HepG2 (cell line): ENCODE results near the gene CLIC3.

Source experiments
- ARNT2 ChIP-seq: sonication (generic); formaldehyde crosslinking; IDR thresholded peaks from 2 replicates; pipeline ENCODE4 v1.8.0; 2022; ENCODE audit warnings: mild to moderate bottlenecking, low read depth, missing genetic modification reagents, moderate library complexity
- CAMTA2 ChIP-seq: sonication (generic); formaldehyde crosslinking; IDR thresholded peaks from 2 replicates; pipeline ENCODE4 v1.4.0; 2020; ENCODE audit warnings: mild to moderate bottlenecking, missing genetic modification reagents, borderline replicate concordance
- ISX ChIP-seq: sonication (generic); formaldehyde crosslinking; conservative IDR thresholded peaks from 2 replicates; pipeline ENCODE4 v1.5.0; 2020; ENCODE audit warnings: missing genetic modification reagents
- KAT7 ChIP-seq: IDR thresholded peaks from 2 replicates; pipeline ENCODE4 v1.6.1; 2018; ENCODE audit warnings: borderline replicate concordance, missing compliant biosample characterization
- RERE ChIP-seq: IDR thresholded peaks from 2 replicates; pipeline ENCODE4 v1.6.1; 2016; ENCODE audit warnings: low read depth, missing genetic modification reagents, missing compliant biosample characterization
- RNF2 ChIP-seq: fragments of 450-650 bp; conservative IDR thresholded peaks from 2 replicates; pipeline ENCODE4 v1.6.1; 2016; ENCODE audit warnings: low read depth
- ZFP37 ChIP-seq: sonication (generic); formaldehyde crosslinking; IDR thresholded peaks from 2 replicates; pipeline ENCODE4 v1.4.0; 2020; ENCODE audit warnings: missing genetic modification reagents, borderline replicate concordance
- ZNF264 ChIP-seq: sonication (generic); formaldehyde crosslinking; IDR thresholded peaks from 2 replicates; pipeline ENCODE4 v1.4.0; 2020; ENCODE audit warnings: missing genetic modification reagents
- ZNF274 ChIP-seq: sonication (generic); formaldehyde crosslinking; IDR thresholded peaks from 2 replicates; pipeline ENCODE4 v1.5.1; 2020; ENCODE audit warnings: mild to moderate bottlenecking, missing genetic modification reagents
- ZSCAN29 ChIP-seq: sonication (generic); formaldehyde crosslinking; conservative IDR thresholded peaks from 2 replicates; pipeline ENCODE4 v1.4.0; 2020; ENCODE audit warnings: mild to moderate bottlenecking, missing genetic modification reagents
- TF ChIP-seq, protein P1 (sequence below): sonication (generic); formaldehyde crosslinking; IDR thresholded peaks from 2 replicates; pipeline ENCODE4 v1.5.0; 2020; ENCODE audit warnings: mild to moderate bottlenecking, missing genetic modification reagents, moderate library complexity

DNA sequence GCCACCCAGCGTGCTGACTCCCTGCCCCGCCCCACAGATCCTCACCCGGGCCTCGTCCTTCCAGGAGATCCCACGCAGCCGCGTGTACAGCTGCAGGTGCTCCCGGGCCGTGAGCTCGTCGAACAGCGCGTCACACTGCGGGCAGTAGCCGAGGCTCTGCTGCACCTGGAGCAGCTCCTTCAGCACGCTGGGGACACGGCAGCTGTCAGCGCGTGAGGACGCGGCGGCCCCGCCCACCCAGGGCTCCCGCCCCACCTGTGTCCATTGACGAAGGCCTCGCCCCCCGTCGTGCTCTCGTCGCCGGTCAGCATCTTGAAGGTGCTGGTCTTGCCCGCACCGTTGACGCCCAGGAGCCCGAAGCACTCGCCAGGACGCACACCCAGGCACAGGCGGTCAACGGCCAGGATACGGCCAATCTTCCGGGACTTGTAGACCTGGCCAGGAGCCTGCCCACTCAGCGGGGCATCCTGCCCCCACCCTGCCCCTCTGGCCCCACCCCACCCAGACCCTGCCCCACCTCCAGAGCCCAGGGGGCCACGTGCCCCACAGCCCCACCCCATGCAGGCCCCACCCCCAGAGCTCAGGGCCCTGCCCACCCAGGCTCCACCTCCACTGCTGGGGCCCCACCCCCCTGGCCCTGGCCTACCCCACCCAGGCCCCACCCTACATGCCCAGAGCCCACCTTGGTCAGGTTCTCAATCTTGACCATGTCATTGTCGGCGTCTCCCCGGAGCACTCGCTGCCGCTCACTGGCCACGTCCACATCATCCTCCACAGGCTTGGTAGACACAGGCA is 13.8 kb upstream of the CLIC3 start:
- TF ChIP-seq ZSCAN29 (no peak), RERE (CRISPR knock-in tag) (no peak), ZFP37 (CRISPR knock-in tag) (no peak), ISX (CRISPR knock-in tag) (no peak), KAT7 (CRISPR knock-in tag) (no peak), ARNT2 (CRISPR knock-in tag) (no peak), ZNF274 (CRISPR knock-in tag) (no peak), ZNF264 (CRISPR knock-in tag) (no peak), RNF2 (no peak), CAMTA2 (CRISPR knock-in tag) (no peak)
- TF ChIP-seq, protein P1, sequence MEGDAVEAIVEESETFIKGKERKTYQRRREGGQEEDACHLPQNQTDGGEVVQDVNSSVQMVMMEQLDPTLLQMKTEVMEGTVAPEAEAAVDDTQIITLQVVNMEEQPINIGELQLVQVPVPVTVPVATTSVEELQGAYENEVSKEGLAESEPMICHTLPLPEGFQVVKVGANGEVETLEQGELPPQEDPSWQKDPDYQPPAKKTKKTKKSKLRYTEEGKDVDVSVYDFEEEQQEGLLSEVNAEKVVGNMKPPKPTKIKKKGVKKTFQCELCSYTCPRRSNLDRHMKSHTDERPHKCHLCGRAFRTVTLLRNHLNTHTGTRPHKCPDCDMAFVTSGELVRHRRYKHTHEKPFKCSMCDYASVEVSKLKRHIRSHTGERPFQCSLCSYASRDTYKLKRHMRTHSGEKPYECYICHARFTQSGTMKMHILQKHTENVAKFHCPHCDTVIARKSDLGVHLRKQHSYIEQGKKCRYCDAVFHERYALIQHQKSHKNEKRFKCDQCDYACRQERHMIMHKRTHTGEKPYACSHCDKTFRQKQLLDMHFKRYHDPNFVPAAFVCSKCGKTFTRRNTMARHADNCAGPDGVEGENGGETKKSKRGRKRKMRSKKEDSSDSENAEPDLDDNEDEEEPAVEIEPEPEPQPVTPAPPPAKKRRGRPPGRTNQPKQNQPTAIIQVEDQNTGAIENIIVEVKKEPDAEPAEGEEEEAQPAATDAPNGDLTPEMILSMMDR: no peak
